WI38 (cell line): Measurements from ENCODE around the gene RALGAPA2.

Experiments
- H3K4me3 ChIP-seq: 2 replicates; pipeline ENCODE4 v1.5.1; 2011; ENCODE audit warnings: low read depth, mild to moderate bottlenecking, control low read depth, low read length
- TF ChIP-seq, protein P1 (sequence below): IDR thresholded peaks from 2 replicates; pipeline ENCODE4 v1.5.1; 2012; ENCODE audit warnings: low read depth, mild to moderate bottlenecking, control low read depth, low read length

RALGAPA2 gene

GRCh38 chr20:20611167-20611566 is 101.3 kb downstream of the RALGAPA2 start:
- TF ChIP-seq, protein P1, sequence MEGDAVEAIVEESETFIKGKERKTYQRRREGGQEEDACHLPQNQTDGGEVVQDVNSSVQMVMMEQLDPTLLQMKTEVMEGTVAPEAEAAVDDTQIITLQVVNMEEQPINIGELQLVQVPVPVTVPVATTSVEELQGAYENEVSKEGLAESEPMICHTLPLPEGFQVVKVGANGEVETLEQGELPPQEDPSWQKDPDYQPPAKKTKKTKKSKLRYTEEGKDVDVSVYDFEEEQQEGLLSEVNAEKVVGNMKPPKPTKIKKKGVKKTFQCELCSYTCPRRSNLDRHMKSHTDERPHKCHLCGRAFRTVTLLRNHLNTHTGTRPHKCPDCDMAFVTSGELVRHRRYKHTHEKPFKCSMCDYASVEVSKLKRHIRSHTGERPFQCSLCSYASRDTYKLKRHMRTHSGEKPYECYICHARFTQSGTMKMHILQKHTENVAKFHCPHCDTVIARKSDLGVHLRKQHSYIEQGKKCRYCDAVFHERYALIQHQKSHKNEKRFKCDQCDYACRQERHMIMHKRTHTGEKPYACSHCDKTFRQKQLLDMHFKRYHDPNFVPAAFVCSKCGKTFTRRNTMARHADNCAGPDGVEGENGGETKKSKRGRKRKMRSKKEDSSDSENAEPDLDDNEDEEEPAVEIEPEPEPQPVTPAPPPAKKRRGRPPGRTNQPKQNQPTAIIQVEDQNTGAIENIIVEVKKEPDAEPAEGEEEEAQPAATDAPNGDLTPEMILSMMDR, result no peak
- no peak overlapping the region for H3K4me3 ChIP-seq

DNA sequence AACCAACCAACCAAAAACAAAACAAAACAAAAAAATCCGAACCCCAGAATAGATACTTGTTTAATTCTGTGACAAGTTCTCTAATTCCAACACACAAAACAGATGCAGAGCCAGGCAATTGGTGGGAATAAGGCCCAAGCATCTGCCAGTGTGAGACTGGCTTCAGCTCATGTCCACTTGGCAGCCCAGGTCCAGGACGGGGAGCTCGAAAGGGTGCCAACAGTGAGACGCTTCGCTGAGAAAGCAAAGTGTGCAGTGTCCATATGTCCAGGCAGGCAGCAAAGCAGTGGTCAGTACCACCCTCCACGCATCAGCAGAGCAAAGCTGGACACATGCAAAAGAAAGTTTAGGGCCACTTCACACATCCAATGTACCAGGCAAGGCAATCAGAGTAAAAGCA is 102.9 kb downstream of the RALGAPA2 start:
- no peak overlapping the region for H3K4me3 ChIP-seq
- TF ChIP-seq, protein P1, result no peak

DNA sequence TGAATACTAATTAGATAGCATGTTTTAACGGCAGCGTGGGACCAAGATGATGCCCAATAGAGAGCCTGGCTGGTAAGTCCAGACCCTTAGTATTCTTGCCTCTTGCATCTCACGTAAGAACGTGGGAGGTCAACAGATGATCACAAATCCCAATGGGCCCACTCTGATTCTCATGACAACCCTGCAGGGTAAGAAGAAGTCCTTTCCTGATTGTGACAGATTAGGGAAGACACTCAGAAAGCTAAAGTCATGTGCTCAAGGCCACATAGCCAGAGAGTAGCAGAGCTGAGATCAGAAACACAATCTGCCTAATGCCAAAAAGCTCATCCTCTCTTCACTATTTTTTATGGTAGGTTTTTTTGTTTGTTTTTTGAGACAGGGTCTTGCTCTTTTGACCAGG is 103.8 kb downstream of the RALGAPA2 start:
- H3K4me3 ChIP-seq, result no peak overlapping the region
- TF ChIP-seq, protein P1, result no peak

DNA sequence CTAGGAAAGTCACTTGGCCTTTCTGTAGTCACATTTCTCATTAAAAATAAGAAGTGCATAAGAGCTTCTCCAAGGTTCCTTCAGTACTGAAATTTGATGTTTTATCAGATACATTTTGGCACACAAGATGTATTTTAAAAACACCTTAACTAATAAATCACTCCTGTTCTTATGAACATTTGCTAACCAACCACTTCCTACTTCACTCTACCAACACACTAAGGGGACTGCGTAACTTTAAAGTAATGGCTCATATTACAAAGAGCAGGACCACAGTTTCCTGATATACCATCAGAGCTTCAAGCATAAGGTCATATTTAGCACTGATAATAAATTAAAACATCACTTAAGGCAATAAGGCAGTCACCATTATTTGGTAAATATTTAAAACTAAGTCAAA is 104.4 kb downstream of the RALGAPA2 start:
- TF ChIP-seq, protein P1, result no peak
- no peak overlapping the region for H3K4me3 ChIP-seq

DNA sequence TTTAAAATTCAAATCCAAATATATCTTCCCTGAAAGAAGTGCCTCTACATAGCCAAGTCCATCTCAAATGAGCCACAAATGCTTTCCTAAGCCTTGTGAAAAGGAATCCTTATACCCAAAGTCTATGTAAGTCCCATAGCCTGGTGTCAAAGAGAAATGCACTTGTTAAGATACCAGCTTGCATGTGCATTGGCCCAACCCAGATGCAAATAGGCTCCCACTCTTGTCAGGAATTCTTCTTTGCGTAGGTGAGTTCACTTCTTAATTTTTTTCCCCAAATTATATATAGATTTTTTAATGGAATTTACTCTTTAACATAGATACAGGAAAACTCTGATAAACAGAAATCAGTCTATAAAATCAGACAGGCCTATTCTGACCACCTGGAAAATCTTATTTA is 105.6 kb downstream of the RALGAPA2 start:
- no peak overlapping the region for H3K4me3 ChIP-seq
- TF ChIP-seq, protein P1, result no peak

DNA sequence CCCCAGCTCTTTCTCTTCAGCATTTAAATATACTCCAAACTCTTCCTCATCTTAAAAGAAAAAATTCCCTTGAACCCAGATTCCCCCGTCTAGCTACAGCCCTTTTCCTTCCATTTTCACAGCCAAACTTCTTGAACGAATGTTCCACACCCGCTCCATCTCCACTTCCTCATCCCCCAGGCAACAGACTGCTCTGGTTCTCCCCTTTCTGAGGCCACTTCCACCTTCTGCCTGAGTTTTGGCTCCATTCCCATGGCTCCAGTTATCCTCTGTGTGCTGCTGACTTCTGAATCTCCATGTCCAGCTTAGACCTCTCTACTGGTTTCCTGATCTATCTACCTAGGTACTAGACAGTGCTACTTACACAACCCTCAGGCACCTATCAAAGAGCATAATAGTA is 106.4 kb downstream of the RALGAPA2 start:
- TF ChIP-seq, protein P1, result no peak
- H3K4me3 ChIP-seq, result no peak overlapping the region

- TF ChIP-seq, protein P1, result no peak
- no peak overlapping the region for H3K4me3 ChIP-seq
Observed at GRCh38 chr20:20604907-20605306, 107.5 kb downstream of the RALGAPA2 start.
